ENCODE data around the gene MSANTD2.

DNA sequence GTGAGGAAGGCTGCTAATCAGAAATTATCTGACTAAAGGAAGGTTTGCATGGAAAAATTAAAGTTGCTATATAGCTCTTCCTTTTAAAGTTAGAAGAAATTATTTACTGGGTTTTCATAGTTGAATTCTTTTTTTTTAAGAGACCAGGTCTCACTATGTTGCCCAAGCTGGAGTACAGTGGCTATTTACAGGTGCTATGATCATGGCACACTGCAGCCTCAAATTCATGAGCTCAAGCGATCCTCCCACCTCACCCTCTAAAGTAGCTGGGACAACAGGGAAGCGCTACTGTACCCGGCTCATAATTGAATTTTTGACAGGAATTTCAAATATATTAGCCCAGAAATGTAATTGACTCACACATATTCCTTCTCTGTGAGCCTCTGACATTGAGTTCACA, 3.9 kb downstream of the MSANTD2 start:
- TF ChIP-seq, protein P1, sequence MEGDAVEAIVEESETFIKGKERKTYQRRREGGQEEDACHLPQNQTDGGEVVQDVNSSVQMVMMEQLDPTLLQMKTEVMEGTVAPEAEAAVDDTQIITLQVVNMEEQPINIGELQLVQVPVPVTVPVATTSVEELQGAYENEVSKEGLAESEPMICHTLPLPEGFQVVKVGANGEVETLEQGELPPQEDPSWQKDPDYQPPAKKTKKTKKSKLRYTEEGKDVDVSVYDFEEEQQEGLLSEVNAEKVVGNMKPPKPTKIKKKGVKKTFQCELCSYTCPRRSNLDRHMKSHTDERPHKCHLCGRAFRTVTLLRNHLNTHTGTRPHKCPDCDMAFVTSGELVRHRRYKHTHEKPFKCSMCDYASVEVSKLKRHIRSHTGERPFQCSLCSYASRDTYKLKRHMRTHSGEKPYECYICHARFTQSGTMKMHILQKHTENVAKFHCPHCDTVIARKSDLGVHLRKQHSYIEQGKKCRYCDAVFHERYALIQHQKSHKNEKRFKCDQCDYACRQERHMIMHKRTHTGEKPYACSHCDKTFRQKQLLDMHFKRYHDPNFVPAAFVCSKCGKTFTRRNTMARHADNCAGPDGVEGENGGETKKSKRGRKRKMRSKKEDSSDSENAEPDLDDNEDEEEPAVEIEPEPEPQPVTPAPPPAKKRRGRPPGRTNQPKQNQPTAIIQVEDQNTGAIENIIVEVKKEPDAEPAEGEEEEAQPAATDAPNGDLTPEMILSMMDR (IDR thresholded peaks at IDR 0.05) = no peak
- TF ChIP-seq POLR2A (IDR thresholded peaks at IDR 0.05) = no peak
- TF ChIP-seq EP300 (IDR thresholded peaks at IDR 0.05) = no peak
